Measurements from ENCODE around the gene CCDC171. TPM values are rescaled to one million over a fixed set of nuclear protein-coding genes. Genes with fewer than 3 reads are reported as not detected.

Gene CCDC171
- total RNA-seq, 2 donors from 2014 or later, result 1.4 to 1.8 TPM

DNA sequence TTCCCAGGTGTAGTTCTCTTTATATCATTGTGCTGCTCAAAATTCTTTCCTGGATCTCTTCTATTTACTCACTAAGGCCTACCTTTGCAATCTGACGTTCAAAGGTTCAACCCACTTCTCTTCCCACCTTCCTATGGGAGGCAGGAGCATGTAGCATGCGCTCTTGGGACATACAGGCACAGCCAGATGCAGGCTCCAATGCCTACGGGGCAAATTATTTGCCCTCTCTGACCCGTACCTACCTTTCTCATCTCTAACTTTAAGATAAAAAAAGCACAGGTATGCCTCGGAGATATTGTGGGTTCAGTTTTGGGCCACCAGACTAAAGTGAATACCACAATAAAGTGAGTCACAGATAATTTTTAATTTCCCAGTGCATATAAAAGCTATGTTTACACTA is 460.5 kb downstream of the CCDC171 start:
- DNase-seq (no peak), ATAC-seq (no peak)
- intact Hi-C loops (cut with DNase I), result no loop called here

- DNase-seq, result no peak
- intact Hi-C loops (cut with DNase I), result no loop called here
- ATAC-seq, result no peak
These were observed 461.0 kb downstream of the CCDC171 start for GRCh38 chr9:16013826-16014225.

DNA sequence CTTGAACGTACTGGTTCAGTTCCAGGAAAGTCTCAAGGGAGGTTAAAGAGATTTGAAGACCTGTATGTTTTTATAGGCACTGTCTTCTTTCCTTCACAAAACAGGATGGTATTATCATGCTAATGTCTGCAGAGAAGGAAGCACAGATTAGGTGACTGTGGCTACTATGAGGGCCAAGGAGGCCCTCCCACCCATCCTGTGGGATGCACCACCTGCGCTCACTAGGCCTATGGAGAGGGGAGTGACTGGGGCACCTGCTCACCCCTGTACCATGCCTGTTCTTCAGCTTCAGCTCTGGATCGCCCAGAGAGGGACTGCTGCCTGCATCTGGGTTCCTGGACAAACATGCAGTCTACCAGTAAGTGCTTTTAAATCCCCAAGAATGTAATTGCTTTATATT is 469.4 kb downstream of the CCDC171 start:
- intact Hi-C loops (cut with DNase I), result no loop called here
- no peak for DNase-seq
- ATAC-seq, result no peak

DNA sequence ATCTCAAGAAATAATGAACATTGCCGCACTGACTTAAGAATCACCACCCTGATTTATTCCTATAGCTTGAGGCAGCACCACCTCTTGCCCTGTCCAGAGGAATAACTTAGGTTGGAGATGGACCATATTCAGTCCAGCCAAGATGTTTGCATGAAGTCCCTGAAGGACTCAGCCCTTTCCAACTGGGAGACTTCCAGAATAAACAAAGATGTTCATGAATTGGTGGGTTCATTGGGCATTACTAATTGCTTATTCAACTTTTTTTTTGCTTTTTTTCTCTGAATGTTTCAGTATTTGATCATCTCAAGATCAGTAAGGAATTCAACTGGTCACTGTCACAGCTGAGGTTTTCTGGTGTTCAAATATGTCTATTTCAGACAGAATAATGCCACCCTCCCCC is 470.6 kb downstream of the CCDC171 start:
- no peak for DNase-seq
- ATAC-seq, result no peak
- intact Hi-C loops (cut with DNase I), result no loop called here

Other genes starting within 250 kb of the CCDC171 start
- gene TTC39B, start 245.8 kb upstream of the CCDC171 start, total RNA-seq, result 1 to 10 TPM; 2.9 to 4.8 TPM
- gene SNAPC3, start 130.2 kb upstream of the CCDC171 start, total RNA-seq, result 10 to 100 TPM; 22.6 to 23.6 TPM
- gene PSIP1, start 42.1 kb upstream of the CCDC171 start, total RNA-seq, result 10 to 100 TPM; 23.6 to 29.1 TPM

Data from left cardiac atrium (tissue), 4 donors.